ENCODE data around the gene KREMEN1. TPM values are rescaled to one million over a fixed set of nuclear protein-coding genes. Genes with fewer than 3 reads are reported as not detected.

KREMEN1 gene
- total and polyA plus RNA-seq, 4 donors: 5.7 to 12.7 (median 8.3) TPM

- no peak overlapping the region for H3K27ac ChIP-seq (ENCODE audit: low read depth, low read length)
- peaks cover 71% of the 10 kb centered on the region for H3K36me3 ChIP-seq (ENCODE audit: control insufficient read depth, insufficient read depth, low read length)
- H3K4me1 ChIP-seq (ENCODE audit: control insufficient read depth, insufficient read depth, low read length): no peaks in the 10 kb centered on the region
- H3K4me3 ChIP-seq (ENCODE audit: low read depth, low read length): no peak overlapping the region
- no peaks in the 10 kb centered on the region for H3K27me3 ChIP-seq (ENCODE audit: control insufficient read depth, insufficient read depth, low read length)
- WGBS (ENCODE audit: insufficient coverage): 92% methylated on average over 25 of the region's 31 CpGs
- no peak for DNase-seq (ENCODE audit: low read depth in 4 of 6, low spot score in 6 of 6)
- no peaks in the 10 kb centered on the region for H3K9me3 ChIP-seq (ENCODE audit: control insufficient read depth, insufficient read depth, low read length)
These were observed 23.8 kb upstream of the KREMEN1 start for GRCh38 chr22:29048822-29049654.

- no peaks in the 10 kb centered on the region for H3K27me3 ChIP-seq (ENCODE audit: control insufficient read depth, insufficient read depth, low read length)
- no peak overlapping the region for H3K27ac ChIP-seq (ENCODE audit: low read depth, low read length)
- H3K9me3 ChIP-seq (ENCODE audit: control insufficient read depth, insufficient read depth, low read length): no peaks in the 10 kb centered on the region
- no peak overlapping the region for H3K4me3 ChIP-seq (ENCODE audit: low read depth, low read length)
- peaks cover 68% of the 10 kb centered on the region for H3K36me3 ChIP-seq (ENCODE audit: control insufficient read depth, insufficient read depth, low read length)
- no peak for DNase-seq (ENCODE audit: low read depth in 4 of 6, low spot score in 6 of 6)
- H3K4me1 ChIP-seq (ENCODE audit: control insufficient read depth, insufficient read depth, low read length): no peaks in the 10 kb centered on the region
- 90% methylated on average over 38 of the region's 38 CpGs for WGBS (ENCODE audit: insufficient coverage)
These were observed 23.1 kb upstream of the KREMEN1 start for GRCh38 chr22:29049655-29050263.

- Histone ChIP-seq H3K36me3 (ENCODE audit: control insufficient read depth, insufficient read depth, low read length) (peaks cover 62% of the 10 kb centered on the region), H3K27ac (ENCODE audit: low read depth, low read length) (no peak overlapping the region), H3K27me3 (ENCODE audit: control insufficient read depth, insufficient read depth, low read length) (no peaks in the 10 kb centered on the region), H3K4me3 (ENCODE audit: low read depth, low read length) (no peak overlapping the region), H3K9me3 (ENCODE audit: control insufficient read depth, insufficient read depth, low read length) (no peaks in the 10 kb centered on the region), H3K4me1 (ENCODE audit: control insufficient read depth, insufficient read depth, low read length) (no peaks in the 10 kb centered on the region)
- DNase-seq (ENCODE audit: low read depth in 4 of 6, low spot score in 6 of 6): no peak
- 93% methylated on average over 24 of the region's 24 CpGs for WGBS (ENCODE audit: insufficient coverage)
These were observed 22.4 kb upstream of the KREMEN1 start for GRCh38 chr22:29050457-29050856.

- WGBS (ENCODE audit: insufficient coverage): 86% methylated on average over 6 of the region's 8 CpGs
- Histone ChIP-seq H3K27ac (ENCODE audit: low read depth, low read length) (no peak overlapping the region), H3K36me3 (ENCODE audit: control insufficient read depth, insufficient read depth, low read length) (peaks cover 46% of the 10 kb centered on the region), H3K4me3 (ENCODE audit: low read depth, low read length) (no peak overlapping the region), H3K4me1 (ENCODE audit: control insufficient read depth, insufficient read depth, low read length) (peaks cover 4% of the 10 kb centered on the region), H3K9me3 (ENCODE audit: control insufficient read depth, insufficient read depth, low read length) (no peaks in the 10 kb centered on the region), H3K27me3 (ENCODE audit: control insufficient read depth, insufficient read depth, low read length) (no peaks in the 10 kb centered on the region)
- no peak for DNase-seq (ENCODE audit: low read depth in 4 of 6, low spot score in 6 of 6)
These were observed 19.7 kb upstream of the KREMEN1 start for GRCh38 chr22:29053048-29053702.

GRCh38 chr22:29054251-29054767 is 18.5 kb upstream of the KREMEN1 start:
- Histone ChIP-seq H3K36me3 (ENCODE audit: control insufficient read depth, insufficient read depth, low read length) (peaks cover 35% of the 10 kb centered on the region), H3K27me3 (ENCODE audit: control insufficient read depth, insufficient read depth, low read length) (no peaks in the 10 kb centered on the region), H3K4me3 (ENCODE audit: low read depth, low read length) (no peak overlapping the region), H3K4me1 (ENCODE audit: control insufficient read depth, insufficient read depth, low read length) (peaks cover 4% of the 10 kb centered on the region), H3K9me3 (ENCODE audit: control insufficient read depth, insufficient read depth, low read length) (no peaks in the 10 kb centered on the region), H3K27ac (ENCODE audit: low read depth, low read length) (no peak overlapping the region)
- WGBS (ENCODE audit: insufficient coverage): 74% methylated on average over 10 of the region's 10 CpGs
- DNase-seq (ENCODE audit: low read depth in 4 of 6, low spot score in 6 of 6): no peak

GRCh38 chr22:29055192-29055830 is 17.5 kb upstream of the KREMEN1 start:
- Histone ChIP-seq H3K27me3 (ENCODE audit: control insufficient read depth, insufficient read depth, low read length) (no peaks in the 10 kb centered on the region), H3K4me3 (ENCODE audit: low read depth, low read length) (no peak overlapping the region), H3K4me1 (ENCODE audit: control insufficient read depth, insufficient read depth, low read length) (peaks cover 4% of the 10 kb centered on the region), H3K27ac (ENCODE audit: low read depth, low read length) (no peak overlapping the region), H3K36me3 (ENCODE audit: control insufficient read depth, insufficient read depth, low read length) (peaks cover 25% of the 10 kb centered on the region), H3K9me3 (ENCODE audit: control insufficient read depth, insufficient read depth, low read length) (no peaks in the 10 kb centered on the region)
- DNase-seq (ENCODE audit: low read depth in 4 of 6, low spot score in 6 of 6): no peak
- 66% methylated on average over 11 of the region's 14 CpGs for WGBS (ENCODE audit: insufficient coverage)

- Histone ChIP-seq H3K9me3 (ENCODE audit: control insufficient read depth, insufficient read depth, low read length) (no peaks in the 10 kb centered on the region), H3K4me3 (ENCODE audit: low read depth, low read length) (no peak overlapping the region), H3K36me3 (ENCODE audit: control insufficient read depth, insufficient read depth, low read length) (peaks cover 14% of the 10 kb centered on the region), H3K4me1 (ENCODE audit: control insufficient read depth, insufficient read depth, low read length) (peaks cover 4% of the 10 kb centered on the region), H3K27me3 (ENCODE audit: control insufficient read depth, insufficient read depth, low read length) (no peaks in the 10 kb centered on the region), H3K27ac (ENCODE audit: low read depth, low read length) (no peak overlapping the region)
- WGBS (ENCODE audit: insufficient coverage): no CpG with 5 or more reads among the region's 3 CpGs
- DNase-seq (ENCODE audit: low read depth in 4 of 6, low spot score in 6 of 6): no peak
These were observed 16.4 kb upstream of the KREMEN1 start for GRCh38 chr22:29056472-29056871.

- WGBS (ENCODE audit: insufficient coverage): 82% methylated on average over 11 of the region's 12 CpGs
- Histone ChIP-seq H3K27me3 (ENCODE audit: control insufficient read depth, insufficient read depth, low read length) (no peaks in the 10 kb centered on the region), H3K9me3 (ENCODE audit: control insufficient read depth, insufficient read depth, low read length) (no peaks in the 10 kb centered on the region), H3K4me3 (ENCODE audit: low read depth, low read length) (no peak overlapping the region), H3K27ac (ENCODE audit: low read depth, low read length) (no peak overlapping the region), H3K36me3 (ENCODE audit: control insufficient read depth, insufficient read depth, low read length) (no peaks in the 10 kb centered on the region), H3K4me1 (ENCODE audit: control insufficient read depth, insufficient read depth, low read length) (peaks cover 4% of the 10 kb centered on the region)
- DNase-seq (ENCODE audit: low read depth in 4 of 6, low spot score in 6 of 6): no peak
These were observed 12.5 kb upstream of the KREMEN1 start for GRCh38 chr22:29060251-29060869.

- Histone ChIP-seq H3K27me3 (ENCODE audit: control insufficient read depth, insufficient read depth, low read length) (no peaks in the 10 kb centered on the region), H3K9me3 (ENCODE audit: control insufficient read depth, insufficient read depth, low read length) (no peaks in the 10 kb centered on the region), H3K4me3 (ENCODE audit: low read depth, low read length) (no peak overlapping the region), H3K27ac (ENCODE audit: low read depth, low read length) (no peak overlapping the region), H3K36me3 (ENCODE audit: control insufficient read depth, insufficient read depth, low read length) (no peaks in the 10 kb centered on the region), H3K4me1 (ENCODE audit: control insufficient read depth, insufficient read depth, low read length) (peaks cover 4% of the 10 kb centered on the region)
- WGBS (ENCODE audit: insufficient coverage): 80% methylated on average over 5 of the region's 7 CpGs
- DNase-seq (ENCODE audit: low read depth in 4 of 6, low spot score in 6 of 6): no peak
These were observed 11.9 kb upstream of the KREMEN1 start for GRCh38 chr22:29060931-29061330.
